ENCODE measurements around the gene POLG. TPM values are rescaled to one million over a fixed set of nuclear protein-coding genes. Genes with fewer than 3 reads are reported as not detected.

The POLG gene
- total RNA-seq, 1 experiment from 2014 or later = 83.5 TPM

DNA sequence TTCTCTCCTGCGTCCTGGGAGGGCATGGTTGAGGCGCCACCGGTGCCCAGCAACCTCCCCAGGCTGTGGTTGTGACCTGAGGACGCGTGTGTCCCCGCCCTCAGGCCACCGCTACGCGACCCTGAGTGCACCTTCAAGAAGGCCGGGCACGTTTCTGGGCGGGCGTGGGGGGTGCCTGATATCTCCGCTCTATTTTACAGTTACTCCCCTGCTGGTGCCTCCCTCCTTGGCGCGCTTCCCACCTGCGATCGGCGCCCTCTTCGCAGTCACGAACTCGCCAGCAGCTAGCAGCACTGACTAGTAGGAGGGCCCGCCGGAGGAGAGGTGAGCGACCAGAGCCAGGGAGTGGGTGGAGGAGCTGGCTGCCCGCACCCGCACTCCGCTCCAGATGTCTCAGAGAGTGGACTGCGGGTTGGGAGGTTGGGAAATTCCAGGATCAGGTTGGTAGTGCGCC lies 43.2 kb upstream of the POLG start:
- Histone ChIP-seq H3K4me2 (ENCODE audit: low read length) (peak overlapping the region; percentile 83), H3K36me3 (ENCODE audit: low read depth, low read length) (no peaks in the 10 kb centered on the region), H3K79me2 (ENCODE audit: low read length) (no peaks in the 10 kb centered on the region), H3K4me3 (ENCODE audit: low read length) (peak overlapping the region; percentile 53), H4K20me1 (ENCODE audit: low read length) (no peaks in the 10 kb centered on the region), H3K9me3 (ENCODE audit: low read length) (no peaks in the 10 kb centered on the region), H3F3A (ENCODE audit: low read length, unreplicated experiment) (no peaks in the 10 kb centered on the region), H3K4me1 (ENCODE audit: insufficient read depth, low read length) (peaks cover 35% of the 10 kb centered on the region), H3K27me3 (ENCODE audit: low read length) (no peaks in the 10 kb centered on the region), H3K27ac (ENCODE audit: low read length) (peak overlapping the region; percentile 47), H2AFZ (ENCODE audit: low read length) (peak overlapping the region; percentile 88), H3K9ac (ENCODE audit: low read length) (peak overlapping the region; percentile 34; the same call in 1 of the 2 replicates), H3K9me2 (replicated peaks; ENCODE audit: low read length) (no peaks in the 10 kb centered on the region)
- no TSS peak for BruUV-seq (replicated peaks)
- ATAC-seq (peak; percentile 9; the same call in 1 of the 2 replicates), DNase-seq (no peak)
- ChIA-PET POLR2A (ENCODE audit: unreplicated experiment) (no interaction called here), CTCF (no interaction called here)
- TF ChIP-seq EZH2 (IDR thresholded peaks at IDR 0.05; ENCODE audit: low read length, unreplicated experiment) = no peak
- TF ChIP-seq EZH2phosphoT487 (IDR thresholded peaks at IDR 0.05; ENCODE audit: borderline replicate concordance, low read length) = no peak
- TF ChIP-seq, protein P1, sequence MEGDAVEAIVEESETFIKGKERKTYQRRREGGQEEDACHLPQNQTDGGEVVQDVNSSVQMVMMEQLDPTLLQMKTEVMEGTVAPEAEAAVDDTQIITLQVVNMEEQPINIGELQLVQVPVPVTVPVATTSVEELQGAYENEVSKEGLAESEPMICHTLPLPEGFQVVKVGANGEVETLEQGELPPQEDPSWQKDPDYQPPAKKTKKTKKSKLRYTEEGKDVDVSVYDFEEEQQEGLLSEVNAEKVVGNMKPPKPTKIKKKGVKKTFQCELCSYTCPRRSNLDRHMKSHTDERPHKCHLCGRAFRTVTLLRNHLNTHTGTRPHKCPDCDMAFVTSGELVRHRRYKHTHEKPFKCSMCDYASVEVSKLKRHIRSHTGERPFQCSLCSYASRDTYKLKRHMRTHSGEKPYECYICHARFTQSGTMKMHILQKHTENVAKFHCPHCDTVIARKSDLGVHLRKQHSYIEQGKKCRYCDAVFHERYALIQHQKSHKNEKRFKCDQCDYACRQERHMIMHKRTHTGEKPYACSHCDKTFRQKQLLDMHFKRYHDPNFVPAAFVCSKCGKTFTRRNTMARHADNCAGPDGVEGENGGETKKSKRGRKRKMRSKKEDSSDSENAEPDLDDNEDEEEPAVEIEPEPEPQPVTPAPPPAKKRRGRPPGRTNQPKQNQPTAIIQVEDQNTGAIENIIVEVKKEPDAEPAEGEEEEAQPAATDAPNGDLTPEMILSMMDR (conservative IDR thresholded peaks at IDR 0.05; ENCODE audit: low read depth, low read length) = no peak
- intact Hi-C loops (cut with micrococcal nuclease) = no loop called here

DNA sequence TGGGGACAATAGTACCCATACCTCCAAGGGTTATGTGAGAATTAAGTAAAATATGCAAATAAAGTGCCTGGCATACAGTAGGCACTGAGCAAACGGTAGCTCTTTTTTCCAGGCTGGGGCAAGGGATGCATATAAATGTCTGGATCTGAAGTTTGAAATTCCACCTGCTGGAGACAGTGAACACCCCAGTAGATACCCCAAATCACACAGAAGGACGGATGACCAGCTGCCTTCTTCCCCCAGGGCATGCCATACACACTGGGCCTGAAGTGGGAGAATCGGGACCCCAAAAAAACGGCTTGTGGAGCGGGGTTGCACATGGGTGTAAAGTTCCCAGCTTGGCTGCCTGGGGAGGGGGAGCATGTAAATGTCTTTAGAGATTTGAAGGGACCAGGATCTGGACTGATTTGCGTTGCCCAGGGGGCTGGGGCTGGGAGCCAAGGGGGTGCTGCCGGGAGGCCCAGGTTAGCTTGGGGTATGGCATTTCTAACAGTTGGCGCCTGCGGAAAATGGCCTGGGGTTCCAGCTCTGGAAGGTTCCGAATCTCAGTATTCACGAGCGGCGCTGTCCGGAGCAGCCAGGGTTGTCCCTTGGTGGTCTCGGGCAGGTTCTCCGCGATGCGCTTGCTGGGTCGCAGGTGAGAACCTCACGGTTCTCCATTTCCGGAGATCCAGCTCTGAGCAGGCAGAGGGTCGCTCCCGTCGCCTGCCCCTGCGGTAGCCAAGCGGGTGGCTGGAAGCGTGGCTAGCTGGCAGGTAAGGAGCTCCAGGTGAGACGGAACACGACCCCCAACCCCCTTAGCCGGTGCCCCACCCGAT lies 42.6 kb upstream of the POLG start:
- Histone ChIP-seq H3K4me1 (ENCODE audit: insufficient read depth, low read length) (peaks cover 35% of the 10 kb centered on the region), H4K20me1 (ENCODE audit: low read length) (no peaks in the 10 kb centered on the region), H3K36me3 (ENCODE audit: low read depth, low read length) (no peaks in the 10 kb centered on the region), H3K27ac (ENCODE audit: low read length) (no peak overlapping the region), H3K9ac (ENCODE audit: low read length) (no peak overlapping the region), H3K79me2 (ENCODE audit: low read length) (no peaks in the 10 kb centered on the region), H3K4me3 (ENCODE audit: low read length) (no peak overlapping the region), H3K4me2 (ENCODE audit: low read length) (peak overlapping the region; percentile 83; the same call in 1 of the 2 replicates), H2AFZ (ENCODE audit: low read length) (no peak overlapping the region), H3K9me3 (ENCODE audit: low read length) (no peaks in the 10 kb centered on the region), H3K9me2 (replicated peaks; ENCODE audit: low read length) (no peaks in the 10 kb centered on the region), H3K27me3 (ENCODE audit: low read length) (no peaks in the 10 kb centered on the region), H3F3A (ENCODE audit: low read length, unreplicated experiment) (no peaks in the 10 kb centered on the region)
- no TSS peak for BruUV-seq (replicated peaks)
- TF ChIP-seq EZH2phosphoT487 (IDR thresholded peaks at IDR 0.05; ENCODE audit: borderline replicate concordance, low read length) (no peak), EZH2 (IDR thresholded peaks at IDR 0.05; ENCODE audit: low read length, unreplicated experiment) (no peak)
- TF ChIP-seq, protein P1 (conservative IDR thresholded peaks at IDR 0.05; ENCODE audit: low read depth, low read length) = no peak
- CTCF ChIA-PET = no interaction called here
- ATAC-seq = no peak
- intact Hi-C loops (cut with micrococcal nuclease) = no loop called here
- POLR2A ChIA-PET (ENCODE audit: unreplicated experiment) = no interaction called here
- DNase-seq = no peak

- DNase-seq = no peak
- H3K9ac ChIP-seq (ENCODE audit: low read length) = no peak overlapping the region
- no TSS peak for BruUV-seq (replicated peaks)
- H3K27me3 ChIP-seq (ENCODE audit: low read length) = no peaks in the 10 kb centered on the region
- no peaks in the 10 kb centered on the region for H4K20me1 ChIP-seq (ENCODE audit: low read length)
- POLR2A ChIA-PET (ENCODE audit: unreplicated experiment) = no interaction called here
- intact Hi-C loops (cut with micrococcal nuclease) = no loop called here
- no peak overlapping the region for H2AFZ ChIP-seq (ENCODE audit: low read length)
- H3K27ac ChIP-seq (ENCODE audit: low read length) = no peak overlapping the region
- no peak overlapping the region for H3K4me2 ChIP-seq (ENCODE audit: low read length)
- H3K9me2 ChIP-seq (replicated peaks; ENCODE audit: low read length) = no peaks in the 10 kb centered on the region
- CTCF ChIA-PET = no interaction called here
- H3K4me1 ChIP-seq (ENCODE audit: insufficient read depth, low read length) = peaks cover 35% of the 10 kb centered on the region
- TF ChIP-seq EZH2 (IDR thresholded peaks at IDR 0.05; ENCODE audit: low read length, unreplicated experiment) = no peak
- TF ChIP-seq, protein P1 (conservative IDR thresholded peaks at IDR 0.05; ENCODE audit: low read depth, low read length) = no peak
- no peak for TF ChIP-seq EZH2phosphoT487 (IDR thresholded peaks at IDR 0.05; ENCODE audit: borderline replicate concordance, low read length)
- no peak overlapping the region for H3K4me3 ChIP-seq (ENCODE audit: low read length)
- H3K36me3 ChIP-seq (ENCODE audit: low read depth, low read length) = no peaks in the 10 kb centered on the region
- H3K9me3 ChIP-seq (ENCODE audit: low read length) = no peaks in the 10 kb centered on the region
- ATAC-seq = no peak
- H3F3A ChIP-seq (ENCODE audit: low read length, unreplicated experiment) = no peaks in the 10 kb centered on the region
- H3K79me2 ChIP-seq (ENCODE audit: low read length) = no peaks in the 10 kb centered on the region
Observed at GRCh38 chr15:89376388-89376787, 41.8 kb upstream of the POLG start.

Data from PC-3 (cell line).